K562 (cell line): ENCODE measurements around the gene LARP4B. TPM values are rescaled to one million over a fixed set of nuclear protein-coding genes. Genes with fewer than 3 reads are reported as not detected.

ENCODE experiments used
- ATAC-seq: fragments of 200-7000 bp; cut with Tn5 transposase; 3 replicates; pipeline ENCODE4 v1.9.1; 2020; ENCODE audit warnings: moderate library complexity
- BruUV-seq: library from RNA; stranded (reverse); fragments of 400-500 nt; replicated peaks from 2 replicates; lab custom pipeline; 2021; lab: Mats Ljungman, UMichigan
- CTCF ChIA-PET: fragments of 300-600 bp; formaldehyde crosslinking; extraction: SDS; loops from one replicate; lab custom pipeline; 2021; ENCODE audit warnings: low intra/inter-chr PET ratio; lab: Yijun Ruan, JAX
- POLR2A ChIA-PET: fragments of 300-600, 350-650 bp; sonication (Branson Sonifier 250); formaldehyde crosslinking; extraction: SDS; loops from one replicate; lab custom pipeline; 2021; ENCODE audit warnings: antibody characterized with exemption, inconsistent platforms; lab: Yijun Ruan, JAX
- DNase-seq, 4 experiments: peaks; one replicate each; pipeline versions ENCODE4 v3.0.0 to v3.0.0-alpha.2; 2011 to 2018; ENCODE audit warnings: low spot score in 3 of 4, mixed read lengths in 3 of 4; ENCODE audit errors: extremely low read depth in 1 of 4
- FAIRE-seq: peaks from 2 replicates; lab custom pipeline; 2011; peaks lifted over from hg19 to GRCh38; lab: Jason Lieb, UNC
- H2AFZ ChIP-seq: 2 replicates; pipeline ENCODE4 v1.6.0; 2011; ENCODE audit warnings: low read depth, low read length, control low read depth, inconsistent platforms
- H3K27ac ChIP-seq: fragments of 200-600 bp; 3 replicates; pipeline ENCODE4 v1.8.0; 2011; ENCODE audit warnings: low read depth, mild to moderate bottlenecking, control low read depth, inconsistent platforms, low read length, moderate library complexity, mixed read lengths; ENCODE audit errors: extremely low read depth
- H3K27me3 ChIP-seq, 2 experiments: fragments of 300-600 bp in 1 of 2; 2 replicates in 1 of 2; 3 replicates in 1 of 2; pipeline versions ENCODE4 v1.6.0 to v1.8.0; 2011; ENCODE audit warnings: inconsistent platforms in 2 of 2, low read length in 2 of 2, mild to moderate bottlenecking in 1 of 2, mixed read lengths in 1 of 2, moderate library complexity in 1 of 2; ENCODE audit not compliant: control insufficient read depth in 2 of 2, insufficient read depth in 2 of 2
- H3K36me3 ChIP-seq: fragments of 300-600 bp; 3 replicates; pipeline ENCODE4 v1.8.0; 2011; ENCODE audit warnings: mild to moderate bottlenecking, low read length, inconsistent platforms; ENCODE audit not compliant: control insufficient read depth, insufficient read depth
- H3K4me1 ChIP-seq, 2 experiments: fragments of 200-600 bp in 1 of 2; replicated peaks in 1 of 2; 2 replicates in 1 of 2; 3 replicates in 1 of 2; pipeline versions ENCODE4 v1.5.1 to v1.8.0; 2011; ENCODE audit warnings: inconsistent platforms in 2 of 2, low read length in 2 of 2, mild to moderate bottlenecking in 1 of 2, mixed read lengths in 1 of 2, moderate library complexity in 1 of 2; ENCODE audit not compliant: control insufficient read depth in 2 of 2, insufficient read depth in 2 of 2
- H3K4me2 ChIP-seq: 2 replicates; pipeline ENCODE4 v1.6.1; 2011; ENCODE audit warnings: low read length, control low read depth, inconsistent platforms, mixed read lengths; ENCODE audit not compliant: insufficient read depth
- H3K4me3 ChIP-seq: fragments of 200-600 bp; sonication (generic), shearing (Covaris generic); 2 replicates; pipeline ENCODE4 v1.5.1; 2016; ENCODE audit warnings: control low read depth, inconsistent platforms
- H3K79me2 ChIP-seq: fragments of 200-600 bp; 3 replicates; pipeline ENCODE4 v1.8.0; 2011; ENCODE audit warnings: low read length, inconsistent platforms; ENCODE audit not compliant: control insufficient read depth, insufficient read depth
- H3K9ac ChIP-seq, 2 experiments: 2 replicates each; pipeline versions ENCODE4 v1.6.0 to v1.6.1; 2011; ENCODE audit warnings: low read depth in 2 of 2, low read length in 2 of 2, control low read depth in 1 of 2, inconsistent platforms in 1 of 2, mild to moderate bottlenecking in 1 of 2, mixed read lengths in 1 of 2; ENCODE audit not compliant: insufficient read depth in 1 of 2
- H3K9me1 ChIP-seq: one replicate; pipeline ENCODE4 v1.6.0; 2011; ENCODE audit warnings: inconsistent platforms, mild to moderate bottlenecking, low read length, moderate library complexity; ENCODE audit not compliant: control insufficient read depth, insufficient read depth
- H3K9me3 ChIP-seq: replicated peaks from 2 replicates; pipeline ENCODE4 v1.5.1; 2011; ENCODE audit warnings: low read depth, low read length, inconsistent platforms; ENCODE audit not compliant: control insufficient read depth, insufficient read depth
- H4K20me1 ChIP-seq: replicated peaks from 2 replicates; pipeline ENCODE4 v1.6.1; 2011; ENCODE audit warnings: low read length, inconsistent platforms, mixed read lengths; ENCODE audit not compliant: control insufficient read depth, insufficient read depth
- CAMTA2 ChIP-seq: fragments of 250-450 bp; sonication (Bioruptor Pico); conservative IDR thresholded peaks from 2 replicates; pipeline ENCODE4 v1.5.1; 2022
- CBFA2T3 ChIP-seq: fragments of 450-650 bp; IDR thresholded peaks from 2 replicates; pipeline ENCODE4 v1.6.1; 2017
- CBX5 ChIP-seq: IDR thresholded peaks from 2 replicates; pipeline ENCODE4 v1.6.1; 2014; ENCODE audit warnings: low read depth, borderline replicate concordance
- CHD2 ChIP-seq: IDR thresholded peaks from 2 replicates; pipeline ENCODE4 v1.6.1; 2011; ENCODE audit warnings: low read depth, low read length
- IFI16 ChIP-seq: fragments of 250-450 bp; sonication (Bioruptor Pico); IDR thresholded peaks from 2 replicates; pipeline ENCODE4 v2.1.2; 2022; ENCODE audit warnings: mild to moderate bottlenecking, inconsistent platforms
- KLF6 ChIP-seq: fragments of 250-450 bp; sonication (Bioruptor Pico); IDR thresholded peaks from 2 replicates; pipeline ENCODE4 v1.4.0; 2020; ENCODE audit warnings: mild to moderate bottlenecking, moderate library complexity, borderline replicate concordance
- MTA3 ChIP-seq: fragments of 450-650 bp; formaldehyde crosslinking; IDR thresholded peaks from 2 replicates; pipeline ENCODE4 v1.6.1; 2017; ENCODE audit warnings: mild to moderate bottlenecking, borderline replicate concordance
- RAD51 ChIP-seq: fragments of 450-650 bp; IDR thresholded peaks from 2 replicates; pipeline ENCODE4 v1.7.1; 2016; ENCODE audit warnings: low read depth, mild to moderate bottlenecking, borderline replicate concordance
- SAFB ChIP-seq: fragments of 200-400 bp; formaldehyde crosslinking; IDR thresholded peaks from 2 replicates; pipeline ENCODE4 v1.6.1; 2017; ENCODE audit warnings: low read depth, low read length, borderline replicate concordance
- SIRT6 ChIP-seq: IDR thresholded peaks from one replicate; pipeline ENCODE4 v1.6.1; 2012; ENCODE audit warnings: low read depth, mild to moderate bottlenecking, control low read depth, inconsistent platforms, low read length, moderate library complexity
- TAF7 ChIP-seq: fragments of 450-650 bp; IDR thresholded peaks from 2 replicates; pipeline ENCODE4 v1.6.1; 2016; ENCODE audit warnings: missing genetic modification characterization, missing compliant biosample characterization
- WGBS: fragments of 100-300 bp; shearing (Covaris generic); methylation state at CpG from one replicate; pipeline ENCODE4 v1.1.6; 2016; ENCODE audit warnings: low coverage, mixed read lengths; ENCODE audit not compliant: insufficient coverage; ENCODE audit errors: missing lambda C conversion rate; 5-methylcytosine and 5-hydroxymethylcytosine counted together
- in situ Hi-C: fragments of 300-500 bp; cut with MboI; formaldehyde crosslinking; loops from 4 replicates; pipeline ENCODE4 v1.15.0; 2018; ENCODE audit warnings: inconsistent platforms, mixed read lengths
- intact Hi-C: fragments of 100-400 bp; cut with micrococcal nuclease; formaldehyde crosslinking; loops from 2 replicates; pipeline ENCODE4 v1.14.2; 2022
- polyA plus RNA-seq, 8 experiments: library from polyadenylated mRNA; depleted of rRNA in 4 of 8; stranded (reverse) in 5 of 8; unstranded in 3 of 8; fragments of >200 nt; fragmentation: Nextera tagmentation in 2 of 8; fragmentation: Illumina TruSeq in 1 of 8; extraction: Ambion mirVana in 2 of 8; extraction: Trizol in 1 of 8; gene quantifications; 2 replicates each; pipeline versions ENCODE4 v1.2.1 to v1.2.3, GENCODE V29; 2011 to 2014; ENCODE audit warnings: inconsistent platforms in 1 of 8, missing spikeins in 1 of 8
- total RNA-seq, 7 experiments: library from RNA; depleted of rRNA in 6 of 7; stranded (reverse); fragments of >200 nt in 6 of 7; fragmentation: Illumina TruSeq in 2 of 7; extraction: Trizol in 2 of 7; gene quantifications; 2 replicates each; pipeline versions ENCODE4 v1.2.1 to v1.2.3, GENCODE V29; 2011 to 2021; ENCODE audit warnings: low replicate concordance in 1 of 7
- TF ChIP-seq, protein P1 (sequence below): sonication (generic); formaldehyde crosslinking; IDR thresholded peaks from 2 replicates; pipeline ENCODE4 v1.8.0; 2022; ENCODE audit warnings: missing genetic modification reagents, mild to moderate bottlenecking, moderate library complexity, borderline replicate concordance

Gene LARP4B
- total and polyA plus RNA-seq, 9 of the 15 experiments (the other 6 are each of a cell fraction or from before 2014, with no cell fraction given), result 11.8 to 130 (median 42.6) TPM

DNA sequence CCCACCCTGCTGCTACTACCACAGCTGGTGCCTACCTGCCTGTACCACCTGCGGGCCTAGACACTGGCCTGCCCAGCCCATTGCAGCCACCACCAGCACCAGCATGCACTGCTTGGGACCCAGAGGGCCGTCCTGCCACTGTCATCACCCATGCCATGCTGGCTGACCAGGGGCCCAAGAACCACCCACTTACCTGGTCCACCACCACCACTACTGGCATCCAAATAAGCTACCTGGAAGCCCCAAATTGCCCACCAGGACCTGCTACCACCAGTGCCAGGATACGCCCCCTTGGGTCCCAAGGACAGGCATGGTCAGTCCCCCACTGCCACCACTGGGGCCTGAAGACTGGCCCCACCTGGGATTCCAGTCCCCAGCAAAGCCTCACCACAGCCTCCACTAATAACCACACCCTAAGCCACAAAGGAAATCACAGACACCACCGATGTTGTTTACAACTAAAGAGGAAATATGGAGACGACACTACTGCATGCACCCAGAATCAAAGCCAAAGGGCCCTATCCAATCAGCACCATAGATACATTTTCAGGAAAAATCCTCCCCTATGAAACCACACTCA lies 171.5 kb downstream of the LARP4B start:
- no peak overlapping the region for H3K4me2 ChIP-seq
- in situ Hi-C loops (no loop called here), intact Hi-C loops (no loop called here)
- no peak overlapping the region for H3K9ac ChIP-seq
- TF ChIP-seq, protein P1, sequence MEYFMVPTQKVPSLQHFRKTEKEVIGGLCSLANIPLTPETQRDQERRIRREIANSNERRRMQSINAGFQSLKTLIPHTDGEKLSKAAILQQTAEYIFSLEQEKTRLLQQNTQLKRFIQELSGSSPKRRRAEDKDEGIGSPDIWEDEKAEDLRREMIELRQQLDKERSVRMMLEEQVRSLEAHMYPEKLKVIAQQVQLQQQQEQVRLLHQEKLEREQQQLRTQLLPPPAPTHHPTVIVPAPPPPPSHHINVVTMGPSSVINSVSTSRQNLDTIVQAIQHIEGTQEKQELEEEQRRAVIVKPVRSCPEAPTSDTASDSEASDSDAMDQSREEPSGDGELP (CRISPR knock-in tag), result no peak
- no peak for TF ChIP-seq CHD2
- TF ChIP-seq KLF6 (CRISPR knock-in tag), result no peak
- TF ChIP-seq CAMTA2 (CRISPR knock-in tag), result no peak
- no peak for TF ChIP-seq IFI16 (CRISPR knock-in tag)
- no peak for TF ChIP-seq TAF7 (tag)
- no peak for TF ChIP-seq SAFB
- no peak for TF ChIP-seq MTA3
- no peak for TF ChIP-seq CBFA2T3
- TF ChIP-seq RAD51, result no peak
- TF ChIP-seq CBX5, result no peak
- no peak for TF ChIP-seq SIRT6
- H3K27ac ChIP-seq, result no peak overlapping the region
- no TSS peak for BruUV-seq
- no peak for DNase-seq
- H3K9me3 ChIP-seq, result no peaks in the 10 kb centered on the region; the same call in 1 of the 2 replicates
- H3K36me3 ChIP-seq, result no peaks in the 10 kb centered on the region
- ChIA-PET POLR2A (no interaction called here), CTCF (no interaction called here)
- WGBS, result 0% methylated on average over 4 of the region's 5 CpGs
- no peaks in the 10 kb centered on the region for H3K79me2 ChIP-seq
- peaks cover 0 to 3% of the 10 kb centered on the region in 2 experiments; a peak in 1 of 5 replicates for H3K4me1 ChIP-seq
- H4K20me1 ChIP-seq, result no peaks in the 10 kb centered on the region
- no peak overlapping the region for H2AFZ ChIP-seq
- FAIRE-seq, result no peak
- H3K9me1 ChIP-seq, result no peaks in the 10 kb centered on the region
- H3K4me3 ChIP-seq, result no peak overlapping the region
- no peak for ATAC-seq
- H3K27me3 ChIP-seq, result no peaks in the 10 kb centered on the region

Other genes with a start within 250 kb of the LARP4B start
- not detected in 2 replicates for gene DIP2C, start 242.0 kb downstream of the LARP4B start, total RNA-seq (2014; rRNA removed)
- not detected in 2 replicates for gene DIP2C, start 242.0 kb downstream of the LARP4B start, total RNA-seq (2014; rRNA removed; fragmentation: Illumina TruSeq; extraction: Trizol)
- not detected in 2 replicates for gene DIP2C, start 242.0 kb downstream of the LARP4B start, total RNA-seq (2015; rRNA removed; fragmentation: Illumina TruSeq; extraction: Trizol)
- 0.09 TPM in 1 of 2 replicates, not detected in the other for gene DIP2C, start 242.0 kb downstream of the LARP4B start, total RNA-seq (2021)
- gene DIP2C, start 242.0 kb downstream of the LARP4B start, polyA plus RNA-seq (2011; rRNA removed), result not detected in 2 replicates
- gene DIP2C, start 242.0 kb downstream of the LARP4B start, polyA plus RNA-seq (2014; fragmentation: Illumina TruSeq; extraction: Trizol), result not detected in 2 replicates
- gene DIP2C, start 242.0 kb downstream of the LARP4B start, polyA plus RNA-seq (2014; fragmentation: Nextera tagmentation; extraction: Ambion mirVana), result under 1 TPM in 1 of 2 experiments, not detected in 1; 0.01 TPM
- gene DIP2C, start 242.0 kb downstream of the LARP4B start, polyA plus RNA-seq (2014; rRNA removed), result not detected in 2 replicates
- gene GTPBP4, start 56.7 kb upstream of the LARP4B start, total RNA-seq (2014; rRNA removed), result 139 and 155 TPM in 2 replicates
- 147 and 176 TPM in 2 replicates for gene GTPBP4, start 56.7 kb upstream of the LARP4B start, total RNA-seq (2014; rRNA removed; fragmentation: Illumina TruSeq; extraction: Trizol)
- 119 and 121 TPM in 2 replicates for gene GTPBP4, start 56.7 kb upstream of the LARP4B start, total RNA-seq (2015; rRNA removed; fragmentation: Illumina TruSeq; extraction: Trizol)
- 113 and 128 TPM in 2 replicates for gene GTPBP4, start 56.7 kb upstream of the LARP4B start, total RNA-seq (2021)
- gene GTPBP4, start 56.7 kb upstream of the LARP4B start, polyA plus RNA-seq (2011; rRNA removed), result 63.2 and 79.0 TPM in 2 replicates
- gene GTPBP4, start 56.7 kb upstream of the LARP4B start, polyA plus RNA-seq (2014; fragmentation: Illumina TruSeq; extraction: Trizol), result 102 and 118 TPM in 2 replicates
- 100 to 1,000 TPM in 1 of 2 experiments, 10 to 100 TPM in 1; 88.2 to 128 TPM for gene GTPBP4, start 56.7 kb upstream of the LARP4B start, polyA plus RNA-seq (2014; fragmentation: Nextera tagmentation; extraction: Ambion mirVana)
- gene GTPBP4, start 56.7 kb upstream of the LARP4B start, polyA plus RNA-seq (2014; rRNA removed), result 135 TPM in 2 replicates
- gene IDI2, start 94.2 kb upstream of the LARP4B start, total RNA-seq (2014; rRNA removed), result not detected in 2 replicates
- gene IDI2, start 94.2 kb upstream of the LARP4B start, total RNA-seq (2014; rRNA removed; fragmentation: Illumina TruSeq; extraction: Trizol), result not detected in 2 replicates
- not detected in 2 replicates for gene IDI2, start 94.2 kb upstream of the LARP4B start, total RNA-seq (2015; rRNA removed; fragmentation: Illumina TruSeq; extraction: Trizol)
- not detected in 2 replicates for gene IDI2, start 94.2 kb upstream of the LARP4B start, total RNA-seq (2021)
- gene IDI2, start 94.2 kb upstream of the LARP4B start, polyA plus RNA-seq (2011; rRNA removed), result not detected in 2 replicates
- not detected in 2 replicates for gene IDI2, start 94.2 kb upstream of the LARP4B start, polyA plus RNA-seq (2014; fragmentation: Illumina TruSeq; extraction: Trizol)
- gene IDI2, start 94.2 kb upstream of the LARP4B start, polyA plus RNA-seq (2014; fragmentation: Nextera tagmentation; extraction: Ambion mirVana), result not detected
- gene IDI2, start 94.2 kb upstream of the LARP4B start, polyA plus RNA-seq (2014; rRNA removed), result not detected in 2 replicates
- gene IDI1, start 117.4 kb upstream of the LARP4B start, total RNA-seq (2014; rRNA removed), result 75.0 and 75.7 TPM in 2 replicates
- 143 and 163 TPM in 2 replicates for gene IDI1, start 117.4 kb upstream of the LARP4B start, total RNA-seq (2014; rRNA removed; fragmentation: Illumina TruSeq; extraction: Trizol)
- gene IDI1, start 117.4 kb upstream of the LARP4B start, total RNA-seq (2015; rRNA removed; fragmentation: Illumina TruSeq; extraction: Trizol), result 78.5 and 87.8 TPM in 2 replicates
- 70.0 and 75.6 TPM in 2 replicates for gene IDI1, start 117.4 kb upstream of the LARP4B start, total RNA-seq (2021)
- gene IDI1, start 117.4 kb upstream of the LARP4B start, polyA plus RNA-seq (2011; rRNA removed), result 225 and 265 TPM in 2 replicates
- gene IDI1, start 117.4 kb upstream of the LARP4B start, polyA plus RNA-seq (2014; fragmentation: Illumina TruSeq; extraction: Trizol), result 95.6 and 119 TPM in 2 replicates
- 100 to 1,000 TPM; 167 to 189 TPM for gene IDI1, start 117.4 kb upstream of the LARP4B start, polyA plus RNA-seq (2014; fragmentation: Nextera tagmentation; extraction: Ambion mirVana)
- gene IDI1, start 117.4 kb upstream of the LARP4B start, polyA plus RNA-seq (2014; rRNA removed), result 114 and 118 TPM in 2 replicates
- gene WDR37, start 124.7 kb upstream of the LARP4B start, total RNA-seq (2014; rRNA removed), result 6.7 and 7.8 TPM in 2 replicates
- 5.6 and 5.9 TPM in 2 replicates for gene WDR37, start 124.7 kb upstream of the LARP4B start, total RNA-seq (2014; rRNA removed; fragmentation: Illumina TruSeq; extraction: Trizol)
- 7.2 and 7.5 TPM in 2 replicates for gene WDR37, start 124.7 kb upstream of the LARP4B start, total RNA-seq (2015; rRNA removed; fragmentation: Illumina TruSeq; extraction: Trizol)
- gene WDR37, start 124.7 kb upstream of the LARP4B start, total RNA-seq (2021), result 10.0 and 11.1 TPM in 2 replicates
- 11.6 and 15.6 TPM in 2 replicates for gene WDR37, start 124.7 kb upstream of the LARP4B start, polyA plus RNA-seq (2011; rRNA removed)
- gene WDR37, start 124.7 kb upstream of the LARP4B start, polyA plus RNA-seq (2014; fragmentation: Illumina TruSeq; extraction: Trizol), result 6.7 and 6.9 TPM in 2 replicates
- 1 to 10 TPM; 2.3 TPM for gene WDR37, start 124.7 kb upstream of the LARP4B start, polyA plus RNA-seq (2014; fragmentation: Nextera tagmentation; extraction: Ambion mirVana)
- 5.5 and 7.1 TPM in 2 replicates for gene WDR37, start 124.7 kb upstream of the LARP4B start, polyA plus RNA-seq (2014; rRNA removed)